Mammary epithelial cell (primary cell): ENCODE data around the gene PSMG1.

Experiments used
- CTCF ChIP-seq, 2 donors: IDR thresholded peaks in 1 of 2; conservative IDR thresholded peaks in 1 of 2; 2 replicates each; pipeline ENCODE4 v1.5.1; 2011 to 2012; ENCODE audit warnings: inconsistent platforms in 2 of 2, low read length in 2 of 2, mild to moderate bottlenecking in 2 of 2, control low read depth in 1 of 2, low read depth in 1 of 2; ENCODE audit not compliant: insufficient read depth in 1 of 2; ENCODE audit errors: extremely low read depth in 1 of 2
- EZH2 ChIP-seq: IDR thresholded peaks from 2 replicates; pipeline ENCODE4 v1.6.1; 2012; ENCODE audit warnings: low read length, inconsistent platforms, borderline replicate concordance

- TF ChIP-seq CTCF (conservative IDR thresholded peaks at IDR 0.05 in 1 of 2, IDR thresholded peaks at IDR 0.05 in 1 of 2; ENCODE audit: extremely low read depth in 1 of 2, insufficient read depth in 1 of 2, low read depth in 1 of 2, low read length in 2 of 2) (no peak), EZH2 (no peak)
Observed at GRCh38 chr21:39217356-39218081, 34.3 kb upstream of the PSMG1 start.
